NCI-H748 (cell line): Measurements from ENCODE around the gene EFNA1.

Source experiments
- DNase-seq: peaks from one replicate; lab custom pipeline; 2025; ENCODE audit not compliant: unreplicated experiment; lab: John Stamatoyannopoulos, UW

The EFNA1 gene

GRCh38 chr1:155173478-155174323 is 46.0 kb downstream of the EFNA1 start, which contains the start of gene TRIM46:
Gene TRIM46 (plus strand): TSS chr1:155173849. CDS start chr1:155173967, 118 bp downstream.
- DNase-seq: peak; percentile 73

GRCh38 chr1:155174324-155175280 is 46.9 kb downstream of the EFNA1 start:
- peak; percentile 92 for DNase-seq

- DNase-seq: no peak
Observed at GRCh38 chr1:155175281-155175926, 47.7 kb downstream of the EFNA1 start.

GRCh38 chr1:155175927-155176371 is 48.3 kb downstream of the EFNA1 start:
- DNase-seq: peak; percentile 40

GRCh38 chr1:155176544-155177071 is 48.9 kb downstream of the EFNA1 start:
- DNase-seq: peak; percentile 75

GRCh38 chr1:155177192-155177917 is 49.7 kb downstream of the EFNA1 start:
- DNase-seq: no peak

GRCh38 chr1:155177918-155178281 is 50.2 kb downstream of the EFNA1 start:
- DNase-seq: no peak

- DNase-seq: no peak
Observed at GRCh38 chr1:155178441-155179111, 50.9 kb downstream of the EFNA1 start.

- no peak for DNase-seq
Observed at GRCh38 chr1:155179112-155180031, 51.7 kb downstream of the EFNA1 start.

GRCh38 chr1:155181371-155182051 is 53.8 kb downstream of the EFNA1 start:
- DNase-seq: no peak

GRCh38 chr1:155182052-155182550 is 54.4 kb downstream of the EFNA1 start:
- no peak for DNase-seq

- no peak for DNase-seq
Observed at GRCh38 chr1:155183775-155184221, 56.1 kb downstream of the EFNA1 start.

GRCh38 chr1:155184351-155184811 is 56.7 kb downstream of the EFNA1 start:
- DNase-seq: no peak
